ENCODE results near the gene COX6A2.

GRCh38 chr16:31423241-31423640 lies 4.9 kb downstream of the COX6A2 start:
- no peak for TF ChIP-seq CTCF (conservative IDR thresholded peaks at IDR 0.05)
- no peak for TF ChIP-seq EZH2 (IDR thresholded peaks at IDR 0.05; ENCODE audit: low read depth)
